GM21423 (cell line): ENCODE results near the gene HK2.
"Not testable (repeated sequence)": the region's sequence is repeated elsewhere in the genome, so short reads cannot be mapped to it uniquely, and the experiment has no call there.

Experiments used
- ATAC-seq: cut with Tn5 transposase; IDR thresholded peaks from one replicate; pipeline ENCODE4 v1.9.1; 2021; ENCODE audit warnings: mild to moderate bottlenecking, moderate library complexity; ENCODE audit not compliant: unreplicated experiment

Gene HK2

GRCh38 chr2:74834792-74835755 is 1.1 kb downstream of the HK2 start:
- ATAC-seq, result peak; percentile 47

- ATAC-seq, result peak; percentile 28
These were observed 2.1 kb downstream of the HK2 start for GRCh38 chr2:74835831-74836674.

- ATAC-seq, result no peak
These were observed 2.9 kb downstream of the HK2 start for GRCh38 chr2:74836675-74837401.

- ATAC-seq, result no peak
These were observed 7.7 kb downstream of the HK2 start for GRCh38 chr2:74841641-74842040.

GRCh38 chr2:74843433-74843832 is 9.5 kb downstream of the HK2 start:
- no peak for ATAC-seq

- ATAC-seq, result peak; percentile 83
These were observed 10.0 kb downstream of the HK2 start for GRCh38 chr2:74843899-74844298.

GRCh38 chr2:74844752-74845151 is 10.8 kb downstream of the HK2 start:
- no peak for ATAC-seq

GRCh38 chr2:74845217-74845751 is 11.4 kb downstream of the HK2 start:
- ATAC-seq, result no peak

- ATAC-seq, result no peak
These were observed 12.1 kb downstream of the HK2 start for GRCh38 chr2:74845991-74846390.

- no peak for ATAC-seq
These were observed 12.6 kb downstream of the HK2 start for GRCh38 chr2:74846481-74846880.

GRCh38 chr2:74847070-74847858 is 13.3 kb downstream of the HK2 start:
- no peak for ATAC-seq

- peak; percentile 82 for ATAC-seq
These were observed 15.4 kb downstream of the HK2 start for GRCh38 chr2:74849228-74849892.

GRCh38 chr2:74850496-74851190 is 16.7 kb downstream of the HK2 start:
- no peak for ATAC-seq

GRCh38 chr2:74851191-74851566 is 17.3 kb downstream of the HK2 start:
- ATAC-seq, result no peak

GRCh38 chr2:74853360-74853759 is 19.4 kb downstream of the HK2 start:
- not testable (repeated sequence) for ATAC-seq

- no peak for ATAC-seq
These were observed 20.5 kb downstream of the HK2 start for GRCh38 chr2:74854401-74854800.

GRCh38 chr2:74855114-74855707 is 21.3 kb downstream of the HK2 start:
- not testable (repeated sequence) for ATAC-seq

GRCh38 chr2:74856004-74856578 is 22.2 kb downstream of the HK2 start:
- no peak for ATAC-seq
